ENCODE measurements around the gene TRABD2B. TPM values are rescaled to one million over a fixed set of nuclear protein-coding genes. Genes with fewer than 3 reads are reported as not detected.
A peak's percentile ranks its signal among the peaks of the same experiment; 100 is the strongest.

TRABD2B gene
- total and polyA plus RNA-seq, 11 donors: 0.31 to 1.1 (median 0.80) TPM

DNA sequence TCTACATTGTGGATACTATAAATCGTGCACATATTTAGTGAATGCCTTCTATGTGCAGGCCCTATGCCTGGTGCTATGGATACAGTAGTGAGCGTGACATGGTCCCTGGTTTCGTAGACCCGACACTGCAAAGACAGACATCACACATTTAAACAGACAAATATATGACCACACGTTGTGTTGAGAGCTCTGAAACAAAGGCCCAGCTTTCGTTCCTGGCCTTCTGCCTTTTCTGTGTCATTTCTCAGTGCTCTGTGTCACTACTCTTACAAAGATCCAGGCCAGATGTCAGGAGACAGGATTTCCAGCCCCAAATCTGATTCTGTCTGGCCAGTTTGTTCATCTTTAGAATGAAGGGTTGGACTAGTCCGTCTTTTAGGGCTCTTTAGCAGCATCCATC, 19.3 kb upstream of the TRABD2B start:
- TF ChIP-seq, protein P1, sequence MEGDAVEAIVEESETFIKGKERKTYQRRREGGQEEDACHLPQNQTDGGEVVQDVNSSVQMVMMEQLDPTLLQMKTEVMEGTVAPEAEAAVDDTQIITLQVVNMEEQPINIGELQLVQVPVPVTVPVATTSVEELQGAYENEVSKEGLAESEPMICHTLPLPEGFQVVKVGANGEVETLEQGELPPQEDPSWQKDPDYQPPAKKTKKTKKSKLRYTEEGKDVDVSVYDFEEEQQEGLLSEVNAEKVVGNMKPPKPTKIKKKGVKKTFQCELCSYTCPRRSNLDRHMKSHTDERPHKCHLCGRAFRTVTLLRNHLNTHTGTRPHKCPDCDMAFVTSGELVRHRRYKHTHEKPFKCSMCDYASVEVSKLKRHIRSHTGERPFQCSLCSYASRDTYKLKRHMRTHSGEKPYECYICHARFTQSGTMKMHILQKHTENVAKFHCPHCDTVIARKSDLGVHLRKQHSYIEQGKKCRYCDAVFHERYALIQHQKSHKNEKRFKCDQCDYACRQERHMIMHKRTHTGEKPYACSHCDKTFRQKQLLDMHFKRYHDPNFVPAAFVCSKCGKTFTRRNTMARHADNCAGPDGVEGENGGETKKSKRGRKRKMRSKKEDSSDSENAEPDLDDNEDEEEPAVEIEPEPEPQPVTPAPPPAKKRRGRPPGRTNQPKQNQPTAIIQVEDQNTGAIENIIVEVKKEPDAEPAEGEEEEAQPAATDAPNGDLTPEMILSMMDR (IDR thresholded peaks at IDR 0.05): no peak
- TF ChIP-seq POLR2A (IDR thresholded peaks at IDR 0.05): no peak
- peaks cover 0 to 15% (median 0%) of the 10 kb centered on the region in 9 donors for H3K27me3 ChIP-seq
- intact Hi-C loops (cut with DNase I): no loop called here
- peaks cover 0 to 10% (median 0%) of the 10 kb centered on the region in 12 donors for H3K4me1 ChIP-seq
- ATAC-seq (peak in 1 of 4 donors; percentile 40), DNase-seq (no peak)
- H3K27ac ChIP-seq: no peak overlapping the region
- no peaks in the 10 kb centered on the region for H3K36me3 ChIP-seq
- WGBS, 4 donors: 73 to 77% (median 75%) methylated on average over 7 of the region's 7 CpGs
- no peaks in the 10 kb centered on the region for H3K9me3 ChIP-seq
- H3K4me3 ChIP-seq: no peak overlapping the region

DNA sequence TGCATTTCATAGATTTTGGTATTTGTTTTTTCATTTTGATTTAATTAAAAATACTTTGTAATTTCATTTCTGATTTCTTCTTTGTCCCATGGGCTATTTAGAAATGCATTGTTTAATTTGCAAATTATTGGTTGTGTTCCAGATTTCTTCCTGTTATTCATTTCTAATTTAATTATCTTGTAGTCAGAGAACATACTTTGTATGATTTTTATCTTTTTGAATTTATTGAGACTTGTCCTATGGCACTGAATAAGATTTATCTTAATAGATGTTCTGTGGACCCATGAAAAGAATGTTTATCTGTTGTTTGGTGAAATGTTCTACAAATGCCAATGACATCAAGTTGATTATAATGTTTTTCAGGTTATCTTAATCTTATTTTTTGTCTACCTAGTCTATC, 16.1 kb upstream of the TRABD2B start:
- Histone ChIP-seq H3K27me3 (peaks cover 0 to 15% (median 0%) of the 10 kb centered on the region in 9 donors), H3K36me3 (no peaks in the 10 kb centered on the region), H3K27ac (no peak overlapping the region), H3K4me3 (no peak overlapping the region), H3K4me1 (no peaks in the 10 kb centered on the region), H3K9me3 (no peaks in the 10 kb centered on the region)
- DNase-seq (no peak), ATAC-seq (no peak)
- TF ChIP-seq POLR2A (IDR thresholded peaks at IDR 0.05): no peak
- TF ChIP-seq, protein P1 (IDR thresholded peaks at IDR 0.05): no peak
- intact Hi-C loops (cut with DNase I): no loop called here

DNA sequence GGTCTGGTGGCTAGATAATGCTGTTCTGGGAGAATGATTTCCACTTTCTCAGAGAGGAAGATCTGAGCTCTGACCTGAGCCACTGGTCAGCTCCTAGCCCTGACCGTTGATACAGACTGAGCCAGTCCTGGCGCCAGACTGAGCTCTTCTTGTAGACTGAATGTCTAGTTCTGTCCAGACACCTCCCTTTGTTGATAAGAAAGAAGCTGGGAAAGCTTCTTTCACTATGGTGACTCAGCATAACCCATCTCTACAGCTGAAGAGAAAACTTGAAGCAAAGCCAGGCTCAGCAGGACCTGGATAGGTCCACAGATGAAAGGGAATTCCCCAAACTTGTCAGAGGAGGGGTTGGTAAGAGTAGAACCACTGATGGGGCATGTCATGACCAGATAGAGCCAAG, 9.9 kb upstream of the TRABD2B start:
- no peaks in the 10 kb centered on the region for H3K9me3 ChIP-seq
- DNase-seq (no peak), ATAC-seq (peak in 3 of 4 donors; percentile 39 to 83 (median 42))
- 25 to 48% (median 33%) methylated on average over 2 of the region's 2 CpGs for WGBS, 4 donors
- H3K27me3 ChIP-seq: no peaks in the 10 kb centered on the region
- intact Hi-C loops (cut with DNase I): loop anchor here in 1 of 10 donors (5.0 kb wide), 1 partner anchor 675 kb away; the partner anchor contains the start of gene CMPK1
- no peak for TF ChIP-seq POLR2A (IDR thresholded peaks at IDR 0.05)
- TF ChIP-seq, protein P1 (IDR thresholded peaks at IDR 0.05): no peak
- H3K27ac ChIP-seq: no peak overlapping the region
- H3K4me3 ChIP-seq: no peak overlapping the region
- no peaks in the 10 kb centered on the region for H3K36me3 ChIP-seq
- peaks cover 0 to 4% (median 0%) of the 10 kb centered on the region in 12 donors for H3K4me1 ChIP-seq

DNA sequence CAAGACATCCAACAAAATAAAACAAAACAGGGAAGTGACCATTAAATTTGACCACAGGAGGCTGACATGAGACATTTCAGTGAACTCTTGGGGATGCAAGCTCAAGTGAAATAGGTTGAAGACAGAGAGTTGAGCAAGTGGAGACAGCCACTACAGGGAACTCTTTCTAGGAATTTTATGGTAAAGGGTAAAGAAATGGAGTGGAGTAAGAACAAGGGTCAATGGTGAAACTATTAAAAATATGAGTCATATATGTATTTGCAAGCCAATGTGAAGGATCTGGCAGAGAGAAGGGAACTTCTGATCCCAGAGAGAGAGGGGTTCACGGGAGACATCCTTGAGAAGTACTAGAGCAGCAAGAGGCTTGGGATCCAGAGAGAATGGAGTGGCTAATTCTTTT, 9.1 kb upstream of the TRABD2B start:
- no peak overlapping the region for H3K4me3 ChIP-seq
- no peaks in the 10 kb centered on the region for H3K36me3 ChIP-seq
- DNase-seq (no peak), ATAC-seq (peak in 1 of 4 donors; percentile 18)
- intact Hi-C loops (cut with DNase I): loop anchor here in 1 of 10 donors (5.0 kb wide), 1 partner anchor 674 kb away; the partner anchor contains the start of gene CMPK1
- no peak overlapping the region for H3K27ac ChIP-seq
- no peaks in the 10 kb centered on the region for H3K27me3 ChIP-seq
- 79 to 91% (median 85%) methylated on average over 1 of the region's 1 CpG for WGBS, 4 donors
- TF ChIP-seq, protein P1 (IDR thresholded peaks at IDR 0.05): no peak
- no peak for TF ChIP-seq POLR2A (IDR thresholded peaks at IDR 0.05)
- no peaks in the 10 kb centered on the region for H3K9me3 ChIP-seq
- peaks cover 0 to 4% (median 0%) of the 10 kb centered on the region in 12 donors for H3K4me1 ChIP-seq
